OCI-LY7 (cell line): ENCODE measurements around the gene ESR2. TPM values are rescaled to one million over a fixed set of nuclear protein-coding genes. Genes with fewer than 3 reads are reported as not detected.

Experiments
- BruUV-seq: library from RNA; stranded (reverse); fragments of 400-500 nt; replicated peaks from 2 replicates; lab custom pipeline; 2021; lab: Mats Ljungman, UMichigan
- CTCF ChIA-PET: fragments of 300-600 bp; sonication (Branson Sonifier 250); formaldehyde crosslinking; loops from one replicate; lab custom pipeline; 2022; ENCODE audit warnings: antibody characterized with exemption; ENCODE audit not compliant: unreplicated experiment; lab: Charles Lee
- POLR2A ChIA-PET: fragments of 300-600 bp; sonication (Branson Sonifier 250); formaldehyde crosslinking; loops from one replicate; lab custom pipeline; 2022; ENCODE audit warnings: antibody characterized with exemption; lab: Charles Lee
- DNase-seq: peaks from one replicate; pipeline ENCODE4 v3.0.0-alpha.2; 2015; ENCODE audit warnings: low spot score
- H2AFZ ChIP-seq: fragments of 200-600 bp; sonication (generic), shearing (Covaris generic); 2 replicates; pipeline ENCODE4 v1.6.1; 2014; ENCODE audit warnings: mild to moderate bottlenecking, antibody characterized with exemption, low read length, moderate library complexity
- H3K27ac ChIP-seq: fragments of 200-600 bp; sonication (generic); 2 replicates; pipeline ENCODE4 v1.5.1; 2014; ENCODE audit warnings: mixed run types, low read depth, mild to moderate bottlenecking, moderate library complexity, low read length, inconsistent platforms; ENCODE audit not compliant: poor library complexity, severe bottlenecking
- H3K36me3 ChIP-seq: fragments of 200-600 bp; sonication (generic); 2 replicates; pipeline ENCODE4 v1.6.1; 2014; ENCODE audit warnings: mild to moderate bottlenecking, antibody characterized with exemption, low read length, moderate library complexity, mixed read lengths; ENCODE audit not compliant: insufficient read depth
- H3K4me1 ChIP-seq: fragments of 200-600 bp; sonication (generic); 2 replicates; pipeline ENCODE4 v1.5.1; 2014; ENCODE audit warnings: mild to moderate bottlenecking, low read length; ENCODE audit not compliant: insufficient read depth, poor library complexity, severe bottlenecking
- H3K4me2 ChIP-seq: fragments of 200-600 bp; sonication (generic); 2 replicates; pipeline ENCODE4 v1.6.1; 2014; ENCODE audit warnings: mild to moderate bottlenecking, low read length
- H3K4me3 ChIP-seq: fragments of 200-600 bp; sonication (generic); 2 replicates; pipeline ENCODE4 v1.5.1; 2014; ENCODE audit warnings: mild to moderate bottlenecking, low read depth, low read length; ENCODE audit not compliant: poor library complexity, severe bottlenecking
- H3K79me2 ChIP-seq: fragments of 200-600 bp; sonication (generic); 2 replicates; pipeline ENCODE4 v1.6.1; 2016; ENCODE audit warnings: low read depth, mild to moderate bottlenecking, low read length, moderate library complexity, mixed read lengths; ENCODE audit not compliant: insufficient read depth
- H3K9me2 ChIP-seq: fragments of 200-600 bp; sonication (generic); 2 replicates; pipeline ENCODE4 v1.6.1; 2016; ENCODE audit warnings: mild to moderate bottlenecking, low read length, mixed read lengths; ENCODE audit not compliant: insufficient read depth
- H3K9me3 ChIP-seq: fragments of 200-600 bp; sonication (generic); 2 replicates; pipeline ENCODE4 v1.6.1; 2014; ENCODE audit warnings: mild to moderate bottlenecking, mixed run types, low read length, mixed read lengths
- H4K20me1 ChIP-seq: fragments of 200-600 bp; sonication (generic); 2 replicates; pipeline ENCODE4 v1.6.1; 2014; ENCODE audit warnings: mild to moderate bottlenecking, antibody characterized with exemption, low read length, moderate library complexity, mixed read lengths; ENCODE audit not compliant: insufficient read depth
- EZH2phosphoT487 ChIP-seq: fragments of 200-600 bp; sonication (generic); IDR thresholded peaks from 2 replicates; pipeline ENCODE4 v1.6.1; 2018; ENCODE audit warnings: low read depth, borderline replicate concordance, mild to moderate bottlenecking, mixed run types, antibody characterized with exemption, low read length, moderate library complexity, mixed read lengths
- intact Hi-C: fragments of 100-400 bp; cut with micrococcal nuclease; formaldehyde crosslinking; loops from one replicate; pipeline ENCODE4 v1.10.0; 2022; ENCODE audit not compliant: unreplicated experiment
- microRNA-seq: library from miRNA; unstranded; fragments of <30 nt; microRNA quantifications from one replicate; pipeline ENCODE4 v1.2.0, GENCODE V29; 2022; ENCODE audit warnings: borderline replicate concordance
- small RNA-seq: library from RNA; depleted of rRNA; stranded (forward); fragments of <200 nt; gene quantifications from one replicate; pipeline ENCODE3, GENCODE V24; 2014
- total RNA-seq, 2 experiments: library from RNA; depleted of rRNA in 1 of 2; stranded (reverse); fragments of >200 nt in 1 of 2; shearing (Covaris generic) in 1 of 2; gene quantifications; 2 replicates each; pipeline ENCODE4 v1.2.3, GENCODE V29; 2014 to 2022
- TF ChIP-seq, protein P1 (sequence below): fragments of 200-600 bp; sonication (generic); conservative IDR thresholded peaks from 2 replicates; pipeline ENCODE4 v1.5.1; 2014; ENCODE audit warnings: mild to moderate bottlenecking, antibody characterized with exemption, low read length, moderate library complexity, mixed read lengths

ESR2 gene
- total RNA-seq, 2 experiments from 2014 or later, result 13.4 to 37.7 TPM

DNA sequence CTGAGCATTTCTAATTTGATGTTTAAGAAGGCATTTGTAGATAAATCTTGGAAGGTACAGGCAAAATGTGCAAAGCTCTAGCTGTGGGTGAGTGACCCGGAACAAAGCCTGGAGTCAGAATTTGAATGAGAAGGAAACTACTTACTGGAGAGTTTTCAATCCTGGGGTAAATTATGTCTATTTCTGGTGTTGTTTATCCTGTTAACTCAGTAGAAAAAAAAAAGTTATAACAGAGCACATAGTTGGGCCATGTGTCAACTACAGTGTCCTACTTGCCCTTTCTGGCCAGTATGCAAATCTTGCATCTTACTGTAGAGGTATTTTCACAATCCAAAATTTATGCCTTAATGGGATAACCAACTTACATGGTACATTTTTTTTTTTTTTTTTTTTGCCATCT is 259.0 kb downstream of the ESR2 start:
- Histone ChIP-seq H4K20me1 (no peaks in the 10 kb centered on the region), H3K36me3 (peaks cover 69% of the 10 kb centered on the region), H3K4me1 (no peaks in the 10 kb centered on the region), H3K4me3 (no peak overlapping the region), H3K79me2 (no peaks in the 10 kb centered on the region), H3K9me2 (no peaks in the 10 kb centered on the region), H2AFZ (no peak overlapping the region), H3K9me3 (no peaks in the 10 kb centered on the region), H3K4me2 (no peak overlapping the region), H3K27ac (no peak overlapping the region)
- TF ChIP-seq, protein P1, sequence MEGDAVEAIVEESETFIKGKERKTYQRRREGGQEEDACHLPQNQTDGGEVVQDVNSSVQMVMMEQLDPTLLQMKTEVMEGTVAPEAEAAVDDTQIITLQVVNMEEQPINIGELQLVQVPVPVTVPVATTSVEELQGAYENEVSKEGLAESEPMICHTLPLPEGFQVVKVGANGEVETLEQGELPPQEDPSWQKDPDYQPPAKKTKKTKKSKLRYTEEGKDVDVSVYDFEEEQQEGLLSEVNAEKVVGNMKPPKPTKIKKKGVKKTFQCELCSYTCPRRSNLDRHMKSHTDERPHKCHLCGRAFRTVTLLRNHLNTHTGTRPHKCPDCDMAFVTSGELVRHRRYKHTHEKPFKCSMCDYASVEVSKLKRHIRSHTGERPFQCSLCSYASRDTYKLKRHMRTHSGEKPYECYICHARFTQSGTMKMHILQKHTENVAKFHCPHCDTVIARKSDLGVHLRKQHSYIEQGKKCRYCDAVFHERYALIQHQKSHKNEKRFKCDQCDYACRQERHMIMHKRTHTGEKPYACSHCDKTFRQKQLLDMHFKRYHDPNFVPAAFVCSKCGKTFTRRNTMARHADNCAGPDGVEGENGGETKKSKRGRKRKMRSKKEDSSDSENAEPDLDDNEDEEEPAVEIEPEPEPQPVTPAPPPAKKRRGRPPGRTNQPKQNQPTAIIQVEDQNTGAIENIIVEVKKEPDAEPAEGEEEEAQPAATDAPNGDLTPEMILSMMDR, result no peak
- no peak for TF ChIP-seq EZH2phosphoT487
- POLR2A ChIA-PET, result interaction anchor here (0.6 to 0.7 kb wide), 2 partner anchors 24 to 818 kb away, joined by 3 read pairs; no protein-coding TSS in a partner anchor
- DNase-seq, result no peak
- CTCF ChIA-PET, result interaction anchor here (0.6 kb wide), 1 partner anchor 255 kb away, joined by 3 read pairs; no protein-coding TSS in a partner anchor
- intact Hi-C loops, result no loop called here
- no TSS peak for BruUV-seq

Small RNA genes lying within 50 kb of the gene (microRNA-seq; reads per million reads assigned to microRNA genes)
- gene MIR548H1, result not detected

Small RNA genes lying within 50 kb of the gene (small RNA-seq; reads per million reads assigned to genes)
- not detected for gene MIR548H1

Other genes with a start within 250 kb of the ESR2 start
- 73.7 and 100 TPM in 2 replicates for gene MTHFD1, start 94.0 kb upstream of the ESR2 start, total RNA-seq (2014; rRNA removed; shearing (Covaris generic))
- gene MTHFD1, start 94.0 kb upstream of the ESR2 start, total RNA-seq (2022), result 163 and 166 TPM in 2 replicates
- gene AKAP5, start 171.1 kb upstream of the ESR2 start, total RNA-seq (2014; rRNA removed; shearing (Covaris generic)), result 0.31 and 0.92 TPM in 2 replicates
- 0.57 TPM in 2 replicates for gene AKAP5, start 171.1 kb upstream of the ESR2 start, total RNA-seq (2022)
- gene ZBTB25, start 209.5 kb upstream of the ESR2 start, total RNA-seq (2014; rRNA removed; shearing (Covaris generic)), result 16.1 and 18.4 TPM in 2 replicates
- gene ZBTB25, start 209.5 kb upstream of the ESR2 start, total RNA-seq (2022), result 35.4 and 37.1 TPM in 2 replicates
- 34.1 and 41.2 TPM in 2 replicates for gene ZBTB1, start 210.4 kb upstream of the ESR2 start, total RNA-seq (2014; rRNA removed; shearing (Covaris generic))
- 47.5 and 49.5 TPM in 2 replicates for gene ZBTB1, start 210.4 kb upstream of the ESR2 start, total RNA-seq (2022)
- gene HSPA2, start 246.4 kb upstream of the ESR2 start, total RNA-seq (2014; rRNA removed; shearing (Covaris generic)), result 0.54 and 0.57 TPM in 2 replicates
- 0.33 and 0.36 TPM in 2 replicates for gene HSPA2, start 246.4 kb upstream of the ESR2 start, total RNA-seq (2022)